Activated naive CD8-positive, alpha-beta T cell treated with anti-CD3 and anti-CD28 coated beads, Interleukin-2, amount 50 U/mL, for 24 hours (primary cell): Measurements from ENCODE around the gene NUAK1.

Experiments used
- ATAC-seq: fragments of 150-1000 bp; cut with Tn5 transposase; one replicate; pipeline ENCODE4 v1.10.0; 2021
- DNase-seq: peaks from one replicate; pipeline ENCODE4 v3.0.0; 2021
- H3K27ac Mint-ChIP-seq: one replicate; pipeline ENCODE4 v1.8.0; 2021; ENCODE audit warnings: mild to moderate bottlenecking, mixed read lengths
- H3K27me3 Mint-ChIP-seq: one replicate; pipeline ENCODE4 v1.8.0; 2021; ENCODE audit warnings: mixed read lengths
- H3K36me3 Mint-ChIP-seq: one replicate; pipeline ENCODE4 v1.8.0; 2021; ENCODE audit warnings: low read depth, mixed read lengths
- H3K4me1 Mint-ChIP-seq: one replicate; pipeline ENCODE4 v1.8.0; 2021; ENCODE audit warnings: mixed read lengths
- H3K4me3 Mint-ChIP-seq: one replicate; pipeline ENCODE4 v1.8.0; 2021; ENCODE audit warnings: mild to moderate bottlenecking, moderate library complexity, mixed read lengths
- H3K9me3 Mint-ChIP-seq: one replicate; pipeline ENCODE4 v1.8.0; 2021; ENCODE audit warnings: mixed read lengths

The NUAK1 gene

GRCh38 chr12:106138633-106139421 is at the start of gene NUAK1:
Gene NUAK1, minus strand, starts transcription at chr12:106138954. Its CDS starts 301 bp downstream, at chr12:106138653.
- Mint-ChIP-seq H3K27ac (no peak within 1 kb of the TSS), H3K36me3 (no peaks in the 10 kb centered on the region), H3K4me3 (peak within 1 kb of the TSS; percentile 57), H3K9me3 (no peaks in the 10 kb centered on the region), H3K27me3 (peaks cover 63% of the 10 kb centered on the region), H3K4me1 (peaks cover 14% of the 10 kb centered on the region)
- peak; percentile 23 for DNase-seq
- peak; percentile 37 for ATAC-seq

- DNase-seq (no peak), ATAC-seq (no peak)
- Mint-ChIP-seq H3K4me3 (no peak overlapping the region), H3K36me3 (no peaks in the 10 kb centered on the region), H3K4me1 (no peaks in the 10 kb centered on the region), H3K9me3 (no peaks in the 10 kb centered on the region), H3K27me3 (peaks cover 4% of the 10 kb centered on the region), H3K27ac (no peak overlapping the region)
Measured at GRCh38 chr12:106188256-106188655, 49.5 kb upstream of the NUAK1 start.

DNA sequence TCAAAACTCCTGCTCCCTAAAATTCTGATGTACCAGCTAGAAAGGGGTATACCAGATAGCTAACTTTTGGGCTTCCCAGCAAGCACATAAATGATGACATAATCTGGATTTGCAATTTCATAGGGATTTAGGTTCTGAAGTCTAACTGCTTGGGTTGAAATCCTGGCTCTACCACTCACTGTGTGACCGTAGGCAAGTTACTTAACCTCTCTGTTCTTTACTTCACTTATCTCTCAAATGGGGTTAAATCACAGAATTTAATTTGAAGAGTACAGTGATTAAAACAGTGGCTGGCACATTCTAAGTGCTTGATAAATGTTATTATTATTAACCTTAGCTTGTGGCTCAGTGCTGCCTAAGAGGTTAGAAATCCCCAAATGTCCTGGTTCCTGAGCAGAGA is 49.1 kb upstream of the NUAK1 start:
- Mint-ChIP-seq H3K4me3 (no peak overlapping the region), H3K36me3 (no peaks in the 10 kb centered on the region), H3K9me3 (no peaks in the 10 kb centered on the region), H3K4me1 (no peaks in the 10 kb centered on the region), H3K27ac (no peak overlapping the region), H3K27me3 (peaks cover 4% of the 10 kb centered on the region)
- DNase-seq (no peak), ATAC-seq (no peak)

DNA sequence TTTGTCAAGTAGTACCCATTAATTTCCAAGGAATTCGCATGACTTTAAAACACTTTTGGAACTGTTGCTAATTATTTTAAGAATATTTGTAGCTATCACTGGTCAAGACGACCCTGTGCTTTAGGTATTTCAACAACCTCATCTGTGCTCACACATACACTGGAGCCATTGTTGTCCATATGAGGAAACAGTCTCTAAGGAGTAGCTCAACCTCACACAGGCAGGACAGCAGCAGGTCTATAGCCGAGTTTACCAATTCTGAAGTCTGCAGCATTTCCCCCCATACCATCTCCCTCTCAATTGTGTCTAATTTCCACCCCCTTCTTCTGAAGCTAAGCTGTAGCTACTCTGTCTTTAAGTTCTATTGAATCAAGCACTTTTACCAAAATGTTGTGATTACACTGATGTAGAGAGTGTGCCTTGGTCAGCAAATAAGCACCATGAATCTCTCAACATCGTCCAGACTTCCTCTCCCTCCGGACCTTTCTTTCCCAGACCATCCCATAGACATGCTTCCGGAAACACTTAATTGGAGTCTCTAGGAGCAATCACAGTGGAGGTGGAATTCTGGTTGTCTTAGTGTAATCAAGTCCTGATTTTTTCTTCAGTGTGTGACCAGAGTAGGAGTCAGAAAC is 48.5 kb upstream of the NUAK1 start:
- Mint-ChIP-seq H3K9me3 (no peaks in the 10 kb centered on the region), H3K4me1 (no peaks in the 10 kb centered on the region), H3K27me3 (peaks cover 4% of the 10 kb centered on the region), H3K27ac (no peak overlapping the region), H3K4me3 (no peak overlapping the region), H3K36me3 (no peaks in the 10 kb centered on the region)
- ATAC-seq (no peak), DNase-seq (no peak)

DNA sequence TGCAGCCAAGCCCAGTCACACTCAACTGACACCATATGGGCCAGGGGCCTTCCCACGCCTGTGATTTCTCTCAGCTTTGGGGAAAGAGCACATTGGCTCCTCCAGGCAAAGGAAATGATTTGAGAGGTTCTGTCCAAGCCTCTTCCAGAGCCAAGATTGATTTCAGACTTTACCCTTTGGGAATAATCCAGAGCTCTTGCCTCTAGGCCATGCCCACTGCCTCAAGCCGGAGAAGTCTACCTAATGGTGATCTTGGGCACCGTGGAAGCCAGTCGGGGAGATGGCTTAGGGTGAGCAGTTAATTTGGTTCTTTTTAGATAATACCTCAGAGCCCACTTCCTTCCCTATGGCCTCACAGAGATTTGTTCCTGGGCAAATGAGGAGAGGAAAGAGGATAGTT is 45.0 kb upstream of the NUAK1 start:
- Mint-ChIP-seq H3K36me3 (no peaks in the 10 kb centered on the region), H3K27me3 (peaks cover 2% of the 10 kb centered on the region), H3K4me1 (no peaks in the 10 kb centered on the region), H3K27ac (no peak overlapping the region), H3K4me3 (no peak overlapping the region), H3K9me3 (no peaks in the 10 kb centered on the region)
- DNase-seq, result no peak
- no peak for ATAC-seq

DNA sequence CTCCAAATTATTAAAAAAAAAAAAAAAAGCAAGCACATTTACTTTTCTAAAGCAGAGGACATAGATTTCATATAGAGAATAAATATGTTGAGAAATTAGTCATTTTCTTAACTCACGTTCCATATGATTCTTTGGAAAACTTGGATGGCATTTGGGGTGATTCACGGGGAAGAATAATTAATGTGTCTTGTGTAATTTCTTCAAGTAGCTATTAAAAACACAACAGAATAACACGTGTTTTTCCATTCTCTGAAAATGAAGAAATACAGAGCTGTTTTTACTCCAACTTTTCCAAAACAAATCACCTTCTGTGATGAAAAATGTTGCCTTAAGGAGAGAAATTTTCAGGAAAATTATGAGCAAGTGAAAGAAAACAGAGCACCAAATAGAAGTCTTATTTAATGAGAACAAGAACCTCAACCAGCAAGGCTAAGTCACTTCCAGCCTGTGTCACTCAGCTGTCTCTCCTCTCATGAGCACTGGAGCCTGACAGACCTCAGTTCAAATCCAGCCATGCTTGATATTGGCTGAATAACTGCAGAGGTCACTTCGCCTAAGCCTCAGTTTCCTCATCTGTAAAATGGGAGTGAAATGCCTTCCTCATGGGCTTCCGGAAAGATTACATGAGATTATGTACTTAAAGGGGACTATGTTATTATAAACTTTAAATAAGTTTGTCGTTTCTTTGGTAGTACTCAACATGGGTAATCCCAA is 42.8 kb upstream of the NUAK1 start:
- Mint-ChIP-seq H3K4me1 (no peaks in the 10 kb centered on the region), H3K9me3 (no peaks in the 10 kb centered on the region), H3K36me3 (no peaks in the 10 kb centered on the region), H3K4me3 (no peak overlapping the region), H3K27ac (no peak overlapping the region), H3K27me3 (peaks cover 3% of the 10 kb centered on the region)
- DNase-seq (no peak), ATAC-seq (no peak)

DNA sequence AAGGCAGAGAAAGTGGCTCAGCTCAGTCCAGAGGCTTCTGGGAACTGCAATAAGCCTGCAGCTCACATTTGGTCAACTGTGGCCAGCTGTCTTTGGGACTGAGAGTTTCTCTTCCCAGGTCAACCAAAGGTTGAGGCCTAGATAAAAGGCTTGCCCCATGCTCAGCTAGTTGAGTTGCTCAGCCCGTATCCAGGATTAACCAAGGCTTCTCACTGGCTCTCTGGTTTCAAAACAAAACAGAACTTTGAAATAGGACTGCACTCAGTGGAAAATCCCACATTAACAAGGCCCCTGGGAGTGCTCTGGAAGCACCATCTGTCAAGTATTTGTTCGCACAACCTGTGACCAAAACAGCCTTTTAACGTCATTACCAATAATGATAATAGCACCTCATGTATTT is 40.3 kb upstream of the NUAK1 start:
- Mint-ChIP-seq H3K4me1 (no peaks in the 10 kb centered on the region), H3K36me3 (no peaks in the 10 kb centered on the region), H3K9me3 (no peaks in the 10 kb centered on the region), H3K27ac (no peak overlapping the region), H3K27me3 (peaks cover 5% of the 10 kb centered on the region), H3K4me3 (no peak overlapping the region)
- ATAC-seq, result no peak
- DNase-seq, result no peak

- Mint-ChIP-seq H3K4me1 (no peaks in the 10 kb centered on the region), H3K27me3 (peaks cover 5% of the 10 kb centered on the region), H3K27ac (no peak overlapping the region), H3K36me3 (no peaks in the 10 kb centered on the region), H3K9me3 (no peaks in the 10 kb centered on the region), H3K4me3 (no peak overlapping the region)
- DNase-seq, result no peak
- ATAC-seq, result no peak
Measured at GRCh38 chr12:106178562-106178961, 39.8 kb upstream of the NUAK1 start.

- H3K9me3 Mint-ChIP-seq, result no peaks in the 10 kb centered on the region
- H3K27ac Mint-ChIP-seq, result no peak overlapping the region
- DNase-seq (no peak), ATAC-seq (no peak)
- no peak overlapping the region for H3K4me3 Mint-ChIP-seq
- H3K27me3 Mint-ChIP-seq, result peaks cover 5% of the 10 kb centered on the region
- no peaks in the 10 kb centered on the region for H3K4me1 Mint-ChIP-seq
- H3K36me3 Mint-ChIP-seq, result no peaks in the 10 kb centered on the region
Measured at GRCh38 chr12:106176560-106176959, 37.8 kb upstream of the NUAK1 start.

DNA sequence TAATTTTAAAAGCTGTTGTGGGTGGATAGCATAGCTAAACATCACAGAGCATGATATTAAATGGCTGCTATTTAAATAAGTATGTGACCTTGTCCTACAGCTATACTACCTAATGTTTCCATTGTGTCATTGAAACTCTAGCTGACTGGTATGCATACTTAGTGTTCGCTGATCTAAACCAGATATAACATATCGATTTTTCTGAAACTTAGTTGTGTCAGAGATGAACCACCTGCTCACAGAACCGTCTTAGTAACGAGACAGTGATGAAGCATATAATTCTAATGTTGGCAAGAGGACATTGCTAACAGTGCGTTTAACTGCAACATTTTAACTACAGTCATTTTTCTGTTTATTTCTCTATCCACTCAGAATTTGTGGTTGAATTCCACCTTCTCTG is 36.1 kb upstream of the NUAK1 start:
- ATAC-seq (no peak), DNase-seq (no peak)
- H3K27ac Mint-ChIP-seq, result no peak overlapping the region
- no peaks in the 10 kb centered on the region for H3K36me3 Mint-ChIP-seq
- H3K4me1 Mint-ChIP-seq, result peaks cover 2% of the 10 kb centered on the region
- peaks cover 5% of the 10 kb centered on the region for H3K27me3 Mint-ChIP-seq
- no peaks in the 10 kb centered on the region for H3K9me3 Mint-ChIP-seq
- no peak overlapping the region for H3K4me3 Mint-ChIP-seq

- H3K4me3 Mint-ChIP-seq, result no peak overlapping the region
- H3K27me3 Mint-ChIP-seq, result peaks cover 8% of the 10 kb centered on the region
- no peak overlapping the region for H3K27ac Mint-ChIP-seq
- peaks cover 3% of the 10 kb centered on the region for H3K36me3 Mint-ChIP-seq
- DNase-seq (no peak), ATAC-seq (no peak)
- peaks cover 8% of the 10 kb centered on the region for H3K9me3 Mint-ChIP-seq
- peaks cover 2% of the 10 kb centered on the region for H3K4me1 Mint-ChIP-seq
Measured at GRCh38 chr12:106173442-106173841, 34.7 kb upstream of the NUAK1 start.

- Mint-ChIP-seq H3K27me3 (peaks cover 7% of the 10 kb centered on the region), H3K9me3 (peaks cover 11% of the 10 kb centered on the region), H3K27ac (no peak overlapping the region), H3K4me3 (no peak overlapping the region), H3K4me1 (peaks cover 2% of the 10 kb centered on the region), H3K36me3 (peaks cover 3% of the 10 kb centered on the region)
- ATAC-seq, result peak; percentile 68
- DNase-seq, result no peak
Measured at GRCh38 chr12:106171117-106171750, 32.5 kb upstream of the NUAK1 start.

- ATAC-seq, result no peak
Measured at GRCh38 chr12:106170285-106170684, 31.5 kb upstream of the NUAK1 start.

DNA sequence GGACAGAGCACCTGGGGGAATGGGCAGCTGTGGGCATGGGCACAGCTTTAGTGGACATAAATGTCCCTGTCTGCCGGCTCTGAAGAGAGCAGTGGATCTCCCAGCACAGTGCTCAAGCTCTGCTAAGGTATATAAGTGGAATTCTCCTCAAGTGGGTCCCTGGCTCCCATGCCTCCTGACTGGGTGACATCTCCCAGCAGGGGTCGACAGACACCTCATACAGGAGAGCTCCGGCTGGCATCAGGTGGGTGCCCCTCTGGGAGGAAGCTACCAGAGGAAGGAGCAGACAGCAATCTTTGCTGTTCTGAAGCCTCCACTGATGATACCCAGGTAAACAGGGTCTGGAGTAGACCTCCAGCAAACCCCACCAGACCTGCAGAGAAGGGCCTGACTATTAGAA is 25.0 kb upstream of the NUAK1 start:
- H3K4me1 Mint-ChIP-seq, result no peaks in the 10 kb centered on the region
- peaks cover 2% of the 10 kb centered on the region for H3K36me3 Mint-ChIP-seq
- no peak overlapping the region for H3K27ac Mint-ChIP-seq
- ATAC-seq (no peak), DNase-seq (no peak)
- H3K27me3 Mint-ChIP-seq, result peaks cover 21% of the 10 kb centered on the region
- H3K9me3 Mint-ChIP-seq, result peaks cover 6% of the 10 kb centered on the region
- no peak overlapping the region for H3K4me3 Mint-ChIP-seq

More at GRCh38 chr12:106170285-106170684, 31.5 kb upstream of the NUAK1 start:
- DNase-seq, result no peak
- no peak overlapping the region for H3K4me3 Mint-ChIP-seq
- peaks cover 9% of the 10 kb centered on the region for H3K27me3 Mint-ChIP-seq
- H3K27ac Mint-ChIP-seq, result no peak overlapping the region
- peaks cover 2% of the 10 kb centered on the region for H3K4me1 Mint-ChIP-seq
- H3K9me3 Mint-ChIP-seq, result peaks cover 11% of the 10 kb centered on the region
- peaks cover 3% of the 10 kb centered on the region for H3K36me3 Mint-ChIP-seq
